Measurements from ENCODE around the gene SLC7A14.

DNA sequence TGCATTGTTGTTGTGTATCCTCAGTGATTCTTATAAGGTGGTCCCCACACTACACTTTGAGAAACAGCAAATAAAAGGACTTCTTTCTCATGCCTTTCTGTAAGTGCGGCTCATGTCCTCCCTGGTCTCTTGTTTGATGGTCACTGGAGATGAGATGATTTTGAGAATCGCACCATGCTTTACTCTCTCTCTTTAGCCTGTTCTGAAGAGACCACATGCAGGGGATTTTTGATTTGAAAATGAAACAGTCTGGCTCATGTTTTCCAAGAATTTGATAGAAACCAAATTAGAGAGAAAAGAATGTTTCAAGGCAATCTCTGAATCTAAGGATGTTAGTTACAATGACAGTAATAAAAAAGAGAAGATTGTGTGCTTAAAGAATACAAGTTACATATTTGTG, 149.2 kb downstream of the SLC7A14 start:
- no peak for TF ChIP-seq POLR2AphosphoS5 (IDR thresholded peaks at IDR 0.05)
- TF ChIP-seq, protein P1, sequence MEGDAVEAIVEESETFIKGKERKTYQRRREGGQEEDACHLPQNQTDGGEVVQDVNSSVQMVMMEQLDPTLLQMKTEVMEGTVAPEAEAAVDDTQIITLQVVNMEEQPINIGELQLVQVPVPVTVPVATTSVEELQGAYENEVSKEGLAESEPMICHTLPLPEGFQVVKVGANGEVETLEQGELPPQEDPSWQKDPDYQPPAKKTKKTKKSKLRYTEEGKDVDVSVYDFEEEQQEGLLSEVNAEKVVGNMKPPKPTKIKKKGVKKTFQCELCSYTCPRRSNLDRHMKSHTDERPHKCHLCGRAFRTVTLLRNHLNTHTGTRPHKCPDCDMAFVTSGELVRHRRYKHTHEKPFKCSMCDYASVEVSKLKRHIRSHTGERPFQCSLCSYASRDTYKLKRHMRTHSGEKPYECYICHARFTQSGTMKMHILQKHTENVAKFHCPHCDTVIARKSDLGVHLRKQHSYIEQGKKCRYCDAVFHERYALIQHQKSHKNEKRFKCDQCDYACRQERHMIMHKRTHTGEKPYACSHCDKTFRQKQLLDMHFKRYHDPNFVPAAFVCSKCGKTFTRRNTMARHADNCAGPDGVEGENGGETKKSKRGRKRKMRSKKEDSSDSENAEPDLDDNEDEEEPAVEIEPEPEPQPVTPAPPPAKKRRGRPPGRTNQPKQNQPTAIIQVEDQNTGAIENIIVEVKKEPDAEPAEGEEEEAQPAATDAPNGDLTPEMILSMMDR (IDR thresholded peaks at IDR 0.05): no peak
